T-helper 1 cell treated with Interleukin-12 subunit alpha and Interleukin-12 subunit beta and Interleukin-4 antibody, amounts not matched to agents 30 μg/mL and 1 μg/mL, for 36 hours (primary cell): ENCODE results near the gene TFCP2L1.
"Not testable (repeated sequence)": the region's sequence is repeated elsewhere in the genome, so short reads cannot be mapped to it uniquely, and the experiment has no call there.

ENCODE experiments used
- H3K27ac Mint-ChIP-seq: one replicate; pipeline ENCODE4 v1.8.0; 2021; ENCODE audit warnings: mild to moderate bottlenecking, mixed read lengths
- H3K27me3 Mint-ChIP-seq: one replicate; pipeline ENCODE4 v1.8.0; 2021; ENCODE audit warnings: low read depth, mixed read lengths
- H3K36me3 Mint-ChIP-seq: one replicate; pipeline ENCODE4 v1.8.0; 2021; ENCODE audit warnings: low read depth, mixed read lengths
- H3K4me1 Mint-ChIP-seq: one replicate; pipeline ENCODE4 v1.8.0; 2021; ENCODE audit warnings: low read depth, mixed read lengths
- H3K4me3 Mint-ChIP-seq: one replicate; pipeline ENCODE4 v1.8.0; 2021; ENCODE audit warnings: mild to moderate bottlenecking, moderate library complexity, mixed read lengths
- H3K9me3 Mint-ChIP-seq: one replicate; pipeline ENCODE4 v1.8.0; 2021; ENCODE audit warnings: mixed read lengths

Gene TFCP2L1

GRCh38 chr2:121287956-121288355 lies 3.0 kb upstream of the TFCP2L1 start:
- H3K9me3 Mint-ChIP-seq, result no peaks in the 10 kb centered on the region
- H3K27me3 Mint-ChIP-seq, result peaks cover 40% of the 10 kb centered on the region
- no peaks in the 10 kb centered on the region for H3K36me3 Mint-ChIP-seq
- no peak overlapping the region for H3K27ac Mint-ChIP-seq
- no peak overlapping the region for H3K4me3 Mint-ChIP-seq
- H3K4me1 Mint-ChIP-seq, result peaks cover 2% of the 10 kb centered on the region

DNA sequence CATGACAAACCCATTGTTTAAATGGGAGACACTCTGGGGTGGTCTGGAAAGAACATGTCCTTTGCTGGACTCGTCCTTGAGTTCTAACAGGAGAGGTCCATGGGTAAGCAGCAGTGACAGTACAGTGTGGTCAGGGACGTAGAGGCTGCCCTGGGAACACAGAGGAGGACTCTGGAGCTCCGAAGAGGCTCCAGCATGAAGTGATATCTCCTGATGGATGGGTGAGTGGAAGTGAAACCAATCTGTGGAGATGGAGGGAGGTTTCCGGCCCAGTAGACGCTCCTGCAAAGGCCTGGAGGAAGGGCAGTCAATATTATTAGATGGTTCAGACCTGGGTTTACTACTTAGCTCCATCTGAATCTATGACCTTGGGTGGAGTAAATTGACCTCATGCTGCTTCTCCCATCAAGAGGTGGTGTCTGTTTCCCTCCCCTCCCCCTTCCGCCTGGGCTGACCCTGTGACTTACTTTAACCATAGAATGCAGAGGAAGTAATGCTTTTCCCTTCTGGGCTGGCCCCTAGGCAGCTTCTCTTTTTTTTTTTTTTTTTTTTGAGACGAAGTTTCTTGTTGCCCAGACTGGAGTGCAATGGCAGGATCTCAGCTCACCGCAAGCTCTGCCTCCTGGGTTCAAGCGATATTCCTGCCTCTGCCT lies 2.3 kb upstream of the TFCP2L1 start:
- no peak overlapping the region for H3K27ac Mint-ChIP-seq
- no peak overlapping the region for H3K4me3 Mint-ChIP-seq
- no peaks in the 10 kb centered on the region for H3K36me3 Mint-ChIP-seq
- H3K27me3 Mint-ChIP-seq, result peaks cover 47% of the 10 kb centered on the region
- no peaks in the 10 kb centered on the region for H3K9me3 Mint-ChIP-seq
- H3K4me1 Mint-ChIP-seq, result peaks cover 2% of the 10 kb centered on the region

- Mint-ChIP-seq H3K27me3 (peaks cover 48% of the 10 kb centered on the region), H3K27ac (no peak overlapping the region), H3K4me1 (peaks cover 2% of the 10 kb centered on the region), H3K4me3 (peak overlapping the region; percentile 28), H3K36me3 (no peaks in the 10 kb centered on the region), H3K9me3 (no peaks in the 10 kb centered on the region)
Measured at GRCh38 chr2:121286506-121286905, 1.5 kb upstream of the TFCP2L1 start.

DNA sequence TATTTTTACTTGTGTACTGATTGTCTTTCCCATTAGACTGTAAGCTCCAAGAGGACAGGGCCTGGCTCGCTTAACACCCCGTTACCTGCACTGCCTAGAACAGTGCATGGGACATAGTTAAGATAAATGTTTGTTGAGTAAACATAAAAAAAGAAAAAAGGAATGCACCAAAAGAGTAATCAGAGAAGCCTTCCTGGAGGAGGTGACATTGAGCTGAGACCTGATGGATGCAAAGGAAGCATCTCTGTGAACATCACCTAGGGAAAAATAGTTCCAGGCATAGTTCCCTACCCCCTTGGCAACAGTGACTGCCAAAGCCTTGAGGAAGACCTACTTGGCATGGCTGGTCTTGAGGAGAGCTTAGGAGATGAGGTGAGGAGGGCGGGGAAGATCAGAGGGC lies 924 bp upstream of the TFCP2L1 start:
- Mint-ChIP-seq H3K27ac (no peak overlapping the region), H3K4me3 (no peak overlapping the region)

GRCh38 chr2:121283670-121284462 lies 1.1 kb downstream of the TFCP2L1 start:
- Mint-ChIP-seq H3K27me3 (peaks cover 48% of the 10 kb centered on the region), H3K4me3 (peak overlapping the region; percentile 10), H3K4me1 (peaks cover 2% of the 10 kb centered on the region)

More for the DNA sequence above, 924 bp upstream of the TFCP2L1 start:
- H3K27me3 Mint-ChIP-seq, result peaks cover 48% of the 10 kb centered on the region
- H3K4me1 Mint-ChIP-seq, result peaks cover 2% of the 10 kb centered on the region
- H3K36me3 Mint-ChIP-seq, result no peaks in the 10 kb centered on the region
- no peaks in the 10 kb centered on the region for H3K9me3 Mint-ChIP-seq

GRCh38 chr2:121282800-121283385 lies 2.1 kb downstream of the TFCP2L1 start:
- Mint-ChIP-seq H3K9me3 (no peaks in the 10 kb centered on the region), H3K4me1 (peaks cover 2% of the 10 kb centered on the region), H3K27me3 (peaks cover 44% of the 10 kb centered on the region), H3K4me3 (no peak overlapping the region), H3K36me3 (no peaks in the 10 kb centered on the region), H3K27ac (no peak overlapping the region)

More at GRCh38 chr2:121283670-121284462, 1.1 kb downstream of the TFCP2L1 start:
- no peaks in the 10 kb centered on the region for H3K9me3 Mint-ChIP-seq
- no peaks in the 10 kb centered on the region for H3K36me3 Mint-ChIP-seq
- no peak overlapping the region for H3K27ac Mint-ChIP-seq

DNA sequence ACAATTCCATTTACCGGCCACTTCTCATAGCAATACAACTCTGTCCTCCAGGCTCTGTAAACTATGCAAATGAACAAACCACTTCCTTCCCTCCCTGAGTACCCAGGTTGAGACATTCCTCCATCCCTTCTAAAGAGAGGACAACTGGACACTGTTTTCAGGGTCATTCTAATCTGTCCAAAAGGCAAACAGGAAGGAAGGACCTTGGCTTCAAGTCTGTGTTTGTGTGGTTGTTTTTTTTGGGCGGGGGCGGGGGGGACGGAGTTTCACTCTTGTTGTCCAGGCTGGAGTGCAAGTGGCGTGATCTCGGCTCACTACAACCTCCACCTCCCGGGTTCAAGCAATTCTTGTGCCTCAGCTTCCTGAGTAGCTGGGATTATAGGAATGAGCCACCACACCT lies 3.3 kb downstream of the TFCP2L1 start:
- H3K4me1 Mint-ChIP-seq, result peaks cover 2% of the 10 kb centered on the region

DNA sequence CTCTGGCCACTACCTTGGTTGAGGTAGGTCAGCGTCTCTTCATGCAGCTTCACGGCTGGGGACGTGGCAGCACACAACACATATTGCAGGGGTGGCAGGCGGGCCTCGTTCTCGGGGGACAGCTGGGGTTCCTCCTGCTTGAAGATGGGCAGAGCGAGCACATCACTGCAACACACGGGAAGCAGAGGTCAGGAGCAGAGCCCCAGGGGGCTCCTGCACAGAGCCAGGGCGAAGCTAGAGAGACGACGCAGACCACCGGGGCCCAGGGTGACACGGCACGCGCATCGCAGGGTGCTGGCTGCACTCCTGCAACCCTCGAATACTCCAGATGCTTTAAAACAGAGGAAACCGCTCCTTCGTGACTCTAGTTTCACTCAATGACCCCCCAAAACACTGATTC lies 3.9 kb downstream of the TFCP2L1 start:
- Mint-ChIP-seq H3K27me3 (peaks cover 31% of the 10 kb centered on the region), H3K4me1 (peaks cover 2% of the 10 kb centered on the region), H3K4me3 (no peak overlapping the region)

More for the DNA sequence above, 3.3 kb downstream of the TFCP2L1 start:
- Mint-ChIP-seq H3K9me3 (no peaks in the 10 kb centered on the region), H3K27ac (no peak overlapping the region), H3K4me3 (no peak overlapping the region), H3K27me3 (peaks cover 37% of the 10 kb centered on the region), H3K36me3 (no peaks in the 10 kb centered on the region)

GRCh38 chr2:121279476-121280220 lies 5.4 kb downstream of the TFCP2L1 start:
- peaks cover 23% of the 10 kb centered on the region for H3K27me3 Mint-ChIP-seq
- H3K9me3 Mint-ChIP-seq, result no peaks in the 10 kb centered on the region
- H3K4me3 Mint-ChIP-seq, result no peak overlapping the region
- no peaks in the 10 kb centered on the region for H3K36me3 Mint-ChIP-seq
- no peak overlapping the region for H3K27ac Mint-ChIP-seq
- peaks cover 2% of the 10 kb centered on the region for H3K4me1 Mint-ChIP-seq

More for the DNA sequence above, 3.9 kb downstream of the TFCP2L1 start:
- H3K27ac Mint-ChIP-seq, result no peak overlapping the region
- H3K9me3 Mint-ChIP-seq, result no peaks in the 10 kb centered on the region
- H3K36me3 Mint-ChIP-seq, result no peaks in the 10 kb centered on the region

GRCh38 chr2:121276341-121276740 lies 8.7 kb downstream of the TFCP2L1 start:
- H3K9me3 Mint-ChIP-seq, result no peaks in the 10 kb centered on the region
- no peak overlapping the region for H3K4me3 Mint-ChIP-seq
- H3K36me3 Mint-ChIP-seq, result no peaks in the 10 kb centered on the region
- H3K27me3 Mint-ChIP-seq, result peaks cover 8% of the 10 kb centered on the region
- no peaks in the 10 kb centered on the region for H3K4me1 Mint-ChIP-seq
- H3K27ac Mint-ChIP-seq, result no peak overlapping the region

DNA sequence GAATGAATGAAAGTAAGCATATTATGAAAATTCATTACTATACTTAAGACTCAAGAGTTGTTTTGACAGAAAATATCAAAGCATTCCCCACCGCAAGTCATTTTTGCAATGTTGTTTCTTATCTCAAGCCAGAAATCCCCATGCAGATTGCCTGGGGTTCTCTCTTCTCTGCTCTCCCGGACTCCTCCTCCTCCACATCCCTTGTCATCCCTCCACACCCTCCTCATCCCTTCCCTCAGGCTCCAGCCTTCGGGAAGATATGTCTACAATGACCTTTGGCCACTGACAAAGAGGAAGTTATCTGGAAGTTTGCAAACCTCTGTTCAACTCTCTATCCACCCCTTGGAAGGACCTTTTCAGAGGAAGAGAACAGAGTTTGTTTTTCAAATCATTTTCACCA lies 11.9 kb downstream of the TFCP2L1 start:
- H3K4me3 Mint-ChIP-seq, result no peak overlapping the region
- no peaks in the 10 kb centered on the region for H3K36me3 Mint-ChIP-seq
- no peaks in the 10 kb centered on the region for H3K4me1 Mint-ChIP-seq
- peaks cover 8% of the 10 kb centered on the region for H3K27me3 Mint-ChIP-seq
- H3K27ac Mint-ChIP-seq, result no peak overlapping the region
- no peaks in the 10 kb centered on the region for H3K9me3 Mint-ChIP-seq

DNA sequence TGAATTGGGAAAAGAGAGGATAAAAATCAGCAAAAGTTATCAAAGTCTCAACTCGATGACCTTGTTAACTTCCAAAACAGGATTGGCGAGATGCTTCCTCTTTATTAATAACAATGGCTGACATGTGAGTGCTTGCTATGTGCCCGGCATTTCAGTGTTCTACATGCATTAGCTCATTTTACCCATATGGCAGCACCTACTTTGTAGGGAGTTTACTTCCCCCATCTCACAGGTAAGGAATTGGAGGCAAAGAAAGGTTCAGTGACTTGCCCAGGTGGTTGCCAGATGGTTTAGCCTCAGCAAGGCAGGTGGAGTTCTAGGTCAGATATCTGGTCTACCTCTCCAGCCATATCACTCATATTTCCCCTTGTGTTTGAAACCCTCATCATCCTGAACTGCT lies 12.4 kb downstream of the TFCP2L1 start:
- H3K4me1 Mint-ChIP-seq, result no peaks in the 10 kb centered on the region
- no peak overlapping the region for H3K27ac Mint-ChIP-seq
- no peak overlapping the region for H3K4me3 Mint-ChIP-seq
- peaks cover 8% of the 10 kb centered on the region for H3K27me3 Mint-ChIP-seq
- H3K36me3 Mint-ChIP-seq, result no peaks in the 10 kb centered on the region
- no peaks in the 10 kb centered on the region for H3K9me3 Mint-ChIP-seq

GRCh38 chr2:121269436-121269835 lies 15.6 kb downstream of the TFCP2L1 start:
- H3K9me3 Mint-ChIP-seq, H3K4me3 Mint-ChIP-seq, H3K4me1 Mint-ChIP-seq, H3K36me3 Mint-ChIP-seq, H3K27ac Mint-ChIP-seq: not testable (repeated sequence)
- H3K27me3 Mint-ChIP-seq, result peaks cover 12% of the 10 kb centered on the region

GRCh38 chr2:121266543-121267106 lies 18.4 kb downstream of the TFCP2L1 start:
- Mint-ChIP-seq H3K27me3 (peaks cover 3% of the 10 kb centered on the region), H3K27ac (no peak overlapping the region), H3K9me3 (no peaks in the 10 kb centered on the region), H3K4me1 (no peaks in the 10 kb centered on the region), H3K4me3 (no peak overlapping the region), H3K36me3 (no peaks in the 10 kb centered on the region)
